H9 (cell line): ENCODE measurements around the gene EIF3M. TPM values are rescaled to one million over a fixed set of nuclear protein-coding genes. Genes with fewer than 3 reads are reported as not detected.

Experiments used
- DNase-seq: peaks from one replicate; pipeline ENCODE4 v3.0.0-alpha.2; 2017
- H2AFZ ChIP-seq: one replicate; pipeline ENCODE4 v1.6.1; 2013; ENCODE audit warnings: mild to moderate bottlenecking, low read length, control low read depth, moderate library complexity
- H2AK5ac ChIP-seq: 2 replicates; pipeline ENCODE4 v1.6.1; 2013; ENCODE audit warnings: low read length, control low read depth, mixed read lengths; ENCODE audit not compliant: insufficient read length
- H2BK120ac ChIP-seq: one replicate; pipeline ENCODE4 v1.6.1; 2013; ENCODE audit warnings: low read depth, mild to moderate bottlenecking, low read length, control low read depth, inconsistent platforms; ENCODE audit not compliant: poor library complexity, severe bottlenecking
- H2BK12ac ChIP-seq: 2 replicates; pipeline ENCODE4 v1.6.1; 2013; ENCODE audit warnings: low read length, control low read depth, mixed read lengths, low read depth; ENCODE audit not compliant: insufficient read length
- H2BK15ac ChIP-seq: 2 replicates; pipeline ENCODE4 v1.6.1; 2013; ENCODE audit warnings: low read depth, low read length, control low read depth
- H2BK20ac ChIP-seq: one replicate; pipeline ENCODE4 v1.6.1; 2013; ENCODE audit warnings: low read depth, mild to moderate bottlenecking, low read length, control low read depth, inconsistent platforms; ENCODE audit not compliant: poor library complexity, severe bottlenecking
- H2BK5ac ChIP-seq: 2 replicates; pipeline ENCODE4 v1.6.1; 2013; ENCODE audit warnings: low read length, control low read depth, mixed read lengths; ENCODE audit not compliant: insufficient read length
- H3K14ac ChIP-seq: 2 replicates; pipeline ENCODE4 v1.6.1; 2013; ENCODE audit warnings: low read length, control low read depth; ENCODE audit not compliant: insufficient read depth
- H3K18ac ChIP-seq: 2 replicates; pipeline ENCODE4 v1.6.1; 2013; ENCODE audit warnings: low read depth, mild to moderate bottlenecking, mixed read lengths, low read length, control low read depth; ENCODE audit not compliant: insufficient read length
- H3K23ac ChIP-seq: 2 replicates; pipeline ENCODE4 v1.6.1; 2013; ENCODE audit warnings: low read length, control low read depth, mixed read lengths, low read depth; ENCODE audit not compliant: insufficient read length
- H3K23me2 ChIP-seq: 2 replicates; pipeline ENCODE4 v1.6.1; 2013; ENCODE audit warnings: low read depth, mild to moderate bottlenecking, mixed read lengths, low read length, control low read depth; ENCODE audit not compliant: insufficient read length, poor library complexity, severe bottlenecking
- H3K27ac ChIP-seq: 2 replicates; pipeline ENCODE4 v1.5.1; 2013; ENCODE audit warnings: low read length, control low read depth, mixed read lengths, low read depth; ENCODE audit not compliant: insufficient read length
- H3K27me3 ChIP-seq: 2 replicates; pipeline ENCODE4 v1.6.1; 2013; ENCODE audit warnings: low read length, control low read depth, inconsistent platforms; ENCODE audit not compliant: insufficient read depth
- H3K4ac ChIP-seq: 2 replicates; pipeline ENCODE4 v1.6.1; 2013; ENCODE audit warnings: low read depth, mild to moderate bottlenecking, control low read depth, inconsistent platforms, low read length, moderate library complexity
- H3K4me1 ChIP-seq: 2 replicates; pipeline ENCODE4 v1.6.1; 2013; ENCODE audit warnings: low read length, control low read depth, inconsistent platforms; ENCODE audit not compliant: insufficient read depth
- H3K4me2 ChIP-seq: 2 replicates; pipeline ENCODE4 v1.6.1; 2013; ENCODE audit warnings: low read length, control low read depth, mixed read lengths; ENCODE audit not compliant: insufficient read length, insufficient read depth
- H3K56ac ChIP-seq: 2 replicates; pipeline ENCODE4 v1.6.1; 2013; ENCODE audit warnings: low read depth, mild to moderate bottlenecking, mixed read lengths, low read length, control low read depth; ENCODE audit not compliant: insufficient read length
- H3K79me1 ChIP-seq: 2 replicates; pipeline ENCODE4 v1.6.1; 2013; ENCODE audit warnings: low read depth, mild to moderate bottlenecking, moderate library complexity, low read length, control low read depth, inconsistent platforms; ENCODE audit not compliant: insufficient read depth, poor library complexity, severe bottlenecking
- H3K79me2 ChIP-seq: 2 replicates; pipeline ENCODE4 v1.6.1; 2013; ENCODE audit warnings: low read length, control low read depth, inconsistent platforms; ENCODE audit not compliant: insufficient read depth
- H3K9ac ChIP-seq: 2 replicates; pipeline ENCODE4 v1.6.1; 2013; ENCODE audit warnings: low read length, control low read depth, mixed read lengths; ENCODE audit not compliant: insufficient read length; ENCODE audit errors: extremely low read depth
- H3K9me3 ChIP-seq: one replicate; pipeline ENCODE4 v1.6.1; 2013; ENCODE audit warnings: low read depth, low read length, inconsistent platforms; ENCODE audit not compliant: control insufficient read depth
- H3T11ph ChIP-seq: one replicate; pipeline ENCODE4 v1.6.1; 2013; ENCODE audit warnings: mild to moderate bottlenecking, low read length, control low read depth, inconsistent platforms
- H4K20me1 ChIP-seq: one replicate; pipeline ENCODE4 v1.6.1; 2013; ENCODE audit not compliant: control insufficient read depth, insufficient read length, insufficient read depth
- H4K5ac ChIP-seq: 2 replicates; pipeline ENCODE4 v1.6.1; 2013; ENCODE audit warnings: low read depth, mild to moderate bottlenecking, mixed read lengths, low read length, control low read depth; ENCODE audit not compliant: insufficient read length
- H4K8ac ChIP-seq: replicated peaks from 2 replicates; pipeline ENCODE4 v1.6.1; 2013; ENCODE audit warnings: low read length, control low read depth, mixed read lengths, low read depth; ENCODE audit not compliant: insufficient read length
- H4K91ac ChIP-seq: 2 replicates; pipeline ENCODE4 v1.6.1; 2013; ENCODE audit warnings: low read depth, mild to moderate bottlenecking, moderate library complexity, mixed read lengths, low read length, control low read depth; ENCODE audit not compliant: insufficient read length
- H3K27ac Mint-ChIP-seq, 3 experiments: 2 replicates in 2 of 3; 3 replicates in 1 of 3; pipeline ENCODE4 v1.8.0; 2020 to 2021; ENCODE audit warnings: mixed read lengths in 3 of 3, mild to moderate bottlenecking in 1 of 3, moderate library complexity in 1 of 3
- H3K27me3 Mint-ChIP-seq: 2 replicates; pipeline ENCODE4 v1.8.0; 2021; ENCODE audit warnings: low read depth, mild to moderate bottlenecking, moderate library complexity, mixed read lengths
- H3K36me3 Mint-ChIP-seq, 3 experiments: 2 replicates in 2 of 3; 3 replicates in 1 of 3; pipeline ENCODE4 v1.8.0; 2020 to 2021; ENCODE audit warnings: low read depth in 3 of 3, mixed read lengths in 3 of 3; ENCODE audit not compliant: insufficient read depth in 1 of 3
- H3K4me1 Mint-ChIP-seq, 2 experiments: 2 replicates each; pipeline ENCODE4 v1.8.0; 2020; ENCODE audit warnings: mixed read lengths in 2 of 2
- H3K4me3 Mint-ChIP-seq, 2 experiments: 2 replicates in 1 of 2; 3 replicates in 1 of 2; pipeline ENCODE4 v1.8.0; 2020 to 2021; ENCODE audit warnings: mild to moderate bottlenecking in 2 of 2, mixed read lengths in 2 of 2, moderate library complexity in 1 of 2
- H3K9me3 Mint-ChIP-seq, 2 experiments: 2 replicates in 1 of 2; 3 replicates in 1 of 2; pipeline ENCODE4 v1.8.0; 2020; ENCODE audit warnings: mild to moderate bottlenecking in 2 of 2, mixed read lengths in 2 of 2, moderate library complexity in 1 of 2
- WGBS: extraction: QIAGEN DNeasy Blood & Tissue Kit; methylation state at CpG from one replicate; pipeline ENCODE4 v1.1.7; 2013; ENCODE audit warnings: missing lambda C conversion rate, low lambda C conversion rate, mixed read lengths; ENCODE audit not compliant: insufficient read length; ENCODE audit errors: extremely low coverage; 5-methylcytosine and 5-hydroxymethylcytosine counted together
- total RNA-seq: library from RNA; stranded (reverse); gene quantifications from 2 replicates; pipeline ENCODE4 v1.2.1, GENCODE V29; 2021
- TF ChIP-seq, protein P1 (sequence below): fragments of 200-600 bp; sonication (generic); conservative IDR thresholded peaks from 3 replicates; pipeline ENCODE4 v1.8.0; 2021; ENCODE audit warnings: antibody characterized with exemption, mild to moderate bottlenecking

EIF3M gene
- total RNA-seq, 1 experiment from 2014 or later = 365 TPM

DNA sequence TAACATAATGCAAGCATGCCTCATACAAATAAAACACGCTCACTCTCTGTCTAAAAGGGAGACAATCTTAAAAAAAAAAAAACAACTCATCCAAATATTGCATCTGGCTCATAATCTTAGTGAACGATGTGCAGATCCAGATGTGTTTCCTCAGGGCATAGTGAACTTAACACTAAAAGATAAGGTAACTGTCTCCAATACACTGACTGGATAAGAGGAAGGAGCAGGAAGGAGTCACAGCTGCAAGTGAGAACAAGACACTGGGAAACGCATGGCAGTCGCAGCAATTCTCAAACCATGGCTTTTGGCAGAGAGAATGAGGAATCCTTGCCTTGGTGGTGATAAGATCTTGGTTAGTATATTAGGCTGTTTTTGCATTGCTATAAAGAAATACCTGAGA is 9.2 kb upstream of the EIF3M start:
- Histone ChIP-seq H3T11ph (no peak overlapping the region), H2BK20ac (no peak overlapping the region), H3K23me2 (no peaks in the 10 kb centered on the region), H3K18ac (no peak overlapping the region), H2AK5ac (no peak overlapping the region), H2BK5ac (no peak overlapping the region), H3K23ac (no peak overlapping the region), H4K8ac (no peak overlapping the region), H3K4ac (no peak overlapping the region), H3K14ac (no peak overlapping the region), H3K4me1 (peaks cover 6% of the 10 kb centered on the region; the same call in 1 of the 2 replicates), H3K79me1 (no peaks in the 10 kb centered on the region), H2BK120ac (no peak overlapping the region), H4K91ac (no peak overlapping the region), H3K79me2 (no peaks in the 10 kb centered on the region), H3K4me2 (no peak overlapping the region), H3K56ac (no peak overlapping the region), H4K5ac (no peak overlapping the region), H3K9ac (no peak overlapping the region), H3K27me3 (no peaks in the 10 kb centered on the region), H4K20me1 (no peaks in the 10 kb centered on the region), H3K9me3 (no peaks in the 10 kb centered on the region), H2BK12ac (no peak overlapping the region), H2BK15ac (no peak overlapping the region), H3K27ac (no peak overlapping the region), H2AFZ (no peak overlapping the region)
- Mint-ChIP-seq H3K4me3 (no peak overlapping the region), H3K27ac (no peak overlapping the region), H3K4me1 (peaks cover 9 to 10% of the 10 kb centered on the region in 2 experiments), H3K27me3 (peaks cover 14% of the 10 kb centered on the region), H3K36me3 (no peaks in the 10 kb centered on the region; a peak in 1 of 7 replicates), H3K9me3 (peaks cover 0 to 5% of the 10 kb centered on the region in 2 experiments; a peak in 2 of 5 replicates)
- TF ChIP-seq, protein P1, sequence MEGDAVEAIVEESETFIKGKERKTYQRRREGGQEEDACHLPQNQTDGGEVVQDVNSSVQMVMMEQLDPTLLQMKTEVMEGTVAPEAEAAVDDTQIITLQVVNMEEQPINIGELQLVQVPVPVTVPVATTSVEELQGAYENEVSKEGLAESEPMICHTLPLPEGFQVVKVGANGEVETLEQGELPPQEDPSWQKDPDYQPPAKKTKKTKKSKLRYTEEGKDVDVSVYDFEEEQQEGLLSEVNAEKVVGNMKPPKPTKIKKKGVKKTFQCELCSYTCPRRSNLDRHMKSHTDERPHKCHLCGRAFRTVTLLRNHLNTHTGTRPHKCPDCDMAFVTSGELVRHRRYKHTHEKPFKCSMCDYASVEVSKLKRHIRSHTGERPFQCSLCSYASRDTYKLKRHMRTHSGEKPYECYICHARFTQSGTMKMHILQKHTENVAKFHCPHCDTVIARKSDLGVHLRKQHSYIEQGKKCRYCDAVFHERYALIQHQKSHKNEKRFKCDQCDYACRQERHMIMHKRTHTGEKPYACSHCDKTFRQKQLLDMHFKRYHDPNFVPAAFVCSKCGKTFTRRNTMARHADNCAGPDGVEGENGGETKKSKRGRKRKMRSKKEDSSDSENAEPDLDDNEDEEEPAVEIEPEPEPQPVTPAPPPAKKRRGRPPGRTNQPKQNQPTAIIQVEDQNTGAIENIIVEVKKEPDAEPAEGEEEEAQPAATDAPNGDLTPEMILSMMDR = no peak
- no CpG with 5 or more reads among the region's 4 CpGs for WGBS
- no peak for DNase-seq
